Astrocyte of the spinal cord (primary cell): Measurements from ENCODE around the gene ADCY7.

Source experiments
- DNase-seq: peaks from one replicate; pipeline ENCODE4 v3.0.0; 2011; ENCODE audit warnings: low read depth, low spot score
- H3K4me3 ChIP-seq: 2 replicates; pipeline ENCODE4 v1.5.1; 2011; ENCODE audit warnings: low read depth, mild to moderate bottlenecking, low read length, moderate library complexity
- in situ Hi-C: cut with HindIII; loops from 2 replicates; pipeline ENCODE4 v1.10.0; 2017; ENCODE audit warnings: low sequenced_read_pairs
- TF ChIP-seq, protein P1 (sequence below): IDR thresholded peaks from 2 replicates; pipeline ENCODE4 v1.5.1; 2012; ENCODE audit warnings: low read depth, mild to moderate bottlenecking, low read length, inconsistent platforms

The ADCY7 gene

DNA sequence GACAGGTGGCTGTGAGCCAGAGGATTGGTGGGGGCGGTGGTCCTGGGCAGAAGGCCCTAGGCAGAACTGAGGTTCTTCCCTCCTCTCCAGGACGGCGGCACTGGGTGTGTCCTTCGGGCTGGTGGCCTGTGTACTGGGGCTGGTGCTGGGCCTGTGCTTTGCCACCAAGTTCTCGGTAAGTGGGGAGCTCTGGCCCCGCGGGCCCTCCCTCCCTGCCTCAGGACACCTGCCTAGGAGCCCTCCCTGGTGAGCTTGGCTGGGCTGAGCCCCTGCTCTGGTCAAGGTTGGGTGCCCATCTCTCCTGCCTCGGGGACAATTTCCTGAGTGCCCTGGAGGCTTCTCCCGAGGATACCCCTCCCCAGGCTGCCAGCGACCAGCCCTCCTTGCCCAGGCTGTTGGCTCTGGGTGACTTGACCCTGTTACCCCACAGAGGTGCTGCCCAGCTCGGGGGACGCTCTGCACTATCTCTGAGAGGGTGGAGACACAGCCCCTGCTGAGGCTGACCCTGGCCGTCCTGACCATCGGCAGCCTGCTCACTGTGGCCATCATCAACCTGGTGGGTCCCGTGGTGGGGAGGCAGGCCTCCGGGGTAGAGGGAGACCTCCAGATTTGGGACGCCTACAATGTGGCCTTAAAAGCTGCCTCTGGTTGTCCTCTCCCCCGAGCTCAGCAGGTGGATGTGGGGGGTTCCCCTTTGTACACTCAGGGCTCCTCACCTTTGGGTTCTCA is 42.0 kb downstream of the ADCY7 start:
- no peak for DNase-seq
- TF ChIP-seq, protein P1, sequence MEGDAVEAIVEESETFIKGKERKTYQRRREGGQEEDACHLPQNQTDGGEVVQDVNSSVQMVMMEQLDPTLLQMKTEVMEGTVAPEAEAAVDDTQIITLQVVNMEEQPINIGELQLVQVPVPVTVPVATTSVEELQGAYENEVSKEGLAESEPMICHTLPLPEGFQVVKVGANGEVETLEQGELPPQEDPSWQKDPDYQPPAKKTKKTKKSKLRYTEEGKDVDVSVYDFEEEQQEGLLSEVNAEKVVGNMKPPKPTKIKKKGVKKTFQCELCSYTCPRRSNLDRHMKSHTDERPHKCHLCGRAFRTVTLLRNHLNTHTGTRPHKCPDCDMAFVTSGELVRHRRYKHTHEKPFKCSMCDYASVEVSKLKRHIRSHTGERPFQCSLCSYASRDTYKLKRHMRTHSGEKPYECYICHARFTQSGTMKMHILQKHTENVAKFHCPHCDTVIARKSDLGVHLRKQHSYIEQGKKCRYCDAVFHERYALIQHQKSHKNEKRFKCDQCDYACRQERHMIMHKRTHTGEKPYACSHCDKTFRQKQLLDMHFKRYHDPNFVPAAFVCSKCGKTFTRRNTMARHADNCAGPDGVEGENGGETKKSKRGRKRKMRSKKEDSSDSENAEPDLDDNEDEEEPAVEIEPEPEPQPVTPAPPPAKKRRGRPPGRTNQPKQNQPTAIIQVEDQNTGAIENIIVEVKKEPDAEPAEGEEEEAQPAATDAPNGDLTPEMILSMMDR = no peak
- H3K4me3 ChIP-seq = no peak overlapping the region
- in situ Hi-C loops = no loop called here

DNA sequence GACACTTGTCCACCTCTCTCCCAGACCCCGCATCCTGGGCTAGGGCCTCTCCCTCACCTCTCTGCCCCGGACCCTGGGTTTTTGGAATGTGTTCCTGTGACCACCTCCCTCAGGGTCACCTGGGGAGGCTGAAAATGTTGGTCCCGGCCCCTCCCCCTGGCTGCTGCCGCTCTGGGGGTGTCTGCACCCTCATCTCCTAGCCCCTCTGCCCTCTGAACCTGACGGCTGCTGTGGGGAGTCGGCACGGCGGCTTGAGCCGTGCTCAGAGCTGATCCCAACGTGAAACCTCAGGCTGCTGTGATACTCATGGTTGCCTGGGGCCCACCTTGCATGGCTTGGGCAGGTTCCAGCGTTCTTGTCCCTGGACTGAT is 42.8 kb downstream of the ADCY7 start:
- no peak for DNase-seq
- TF ChIP-seq, protein P1 = no peak
- no peak overlapping the region for H3K4me3 ChIP-seq
- in situ Hi-C loops = no loop called here

DNA sequence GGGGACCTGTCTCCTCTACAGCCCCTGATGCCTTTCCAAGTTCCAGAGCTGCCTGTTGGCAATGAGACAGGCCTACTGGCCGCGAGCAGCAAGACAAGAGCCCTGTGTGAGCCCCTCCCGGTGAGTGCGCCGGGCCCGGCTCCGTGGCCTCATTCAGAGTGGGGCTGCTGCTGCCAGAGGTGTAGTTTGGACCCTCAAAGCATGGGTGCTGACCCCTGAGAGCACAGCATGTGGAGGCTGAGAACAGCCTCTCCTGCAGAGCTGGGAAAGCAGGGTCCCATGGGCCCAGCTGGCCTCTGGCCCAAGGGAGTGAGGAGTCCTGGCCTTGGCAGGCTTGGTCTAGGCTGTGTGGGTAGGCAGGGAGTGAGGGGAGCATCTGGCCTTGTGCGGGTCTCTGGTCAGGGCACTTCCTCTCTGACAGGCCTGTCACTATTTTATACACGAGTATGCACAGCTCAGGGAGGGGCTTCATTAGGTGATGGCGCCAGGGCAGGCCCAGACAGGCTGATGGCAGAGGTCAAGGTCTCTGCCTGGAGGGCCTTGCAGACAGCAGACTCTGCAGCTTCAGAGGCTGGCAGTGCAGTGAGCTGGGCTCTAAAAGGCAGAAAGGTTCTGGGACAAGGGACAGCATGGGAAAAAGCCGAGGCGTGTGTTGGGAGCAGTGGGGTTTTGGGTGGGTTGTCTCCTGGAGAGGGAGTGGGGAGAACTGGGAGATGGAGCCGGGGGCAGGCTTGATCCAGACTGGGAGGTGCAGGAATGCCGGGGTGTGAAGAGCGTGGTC is 43.4 kb downstream of the ADCY7 start:
- H3K4me3 ChIP-seq = no peak overlapping the region
- DNase-seq = no peak
- in situ Hi-C loops = no loop called here
- TF ChIP-seq, protein P1 = no peak

DNA sequence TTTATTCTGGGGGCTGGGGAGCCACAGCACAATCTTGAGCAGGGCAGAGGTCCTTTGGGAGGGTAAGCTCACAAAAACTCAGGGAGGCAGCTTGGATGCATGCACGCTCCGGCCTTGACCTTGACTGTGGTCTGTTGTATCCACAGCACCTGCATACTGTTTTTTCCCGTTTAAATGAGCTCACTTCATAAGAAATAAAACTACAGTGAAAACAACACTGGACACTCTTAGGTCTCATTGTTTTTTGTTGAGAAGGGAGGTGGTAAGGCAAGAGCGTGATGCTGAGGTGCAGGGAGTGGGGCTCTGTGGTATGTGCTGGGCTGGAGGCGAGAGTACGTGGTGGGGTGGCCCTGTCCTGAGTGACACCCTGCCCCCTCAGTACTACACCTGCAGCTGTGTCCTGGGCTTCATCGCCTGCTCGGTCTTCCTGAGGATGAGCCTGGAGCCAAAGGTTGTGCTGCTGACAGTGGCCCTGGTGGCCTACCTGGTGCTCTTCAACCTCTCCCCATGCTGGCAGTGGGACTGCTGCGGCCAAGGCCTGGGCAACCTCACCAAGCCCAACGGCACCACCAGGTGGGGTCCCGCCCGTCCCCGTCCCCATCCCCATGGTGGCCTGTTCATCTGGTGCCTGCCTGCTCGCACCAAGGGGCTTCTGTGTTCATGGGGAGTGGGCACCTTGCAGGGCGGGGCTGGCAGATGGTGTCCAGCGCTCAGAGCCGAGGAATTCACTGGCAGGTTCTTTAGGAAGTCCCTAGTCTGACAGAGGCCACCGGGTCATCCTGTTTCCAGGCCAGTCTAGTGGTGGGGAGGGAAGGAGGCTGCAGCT is 44.2 kb downstream of the ADCY7 start:
- in situ Hi-C loops = no loop called here
- DNase-seq = no peak
- no peak overlapping the region for H3K4me3 ChIP-seq
- TF ChIP-seq, protein P1 = no peak

DNA sequence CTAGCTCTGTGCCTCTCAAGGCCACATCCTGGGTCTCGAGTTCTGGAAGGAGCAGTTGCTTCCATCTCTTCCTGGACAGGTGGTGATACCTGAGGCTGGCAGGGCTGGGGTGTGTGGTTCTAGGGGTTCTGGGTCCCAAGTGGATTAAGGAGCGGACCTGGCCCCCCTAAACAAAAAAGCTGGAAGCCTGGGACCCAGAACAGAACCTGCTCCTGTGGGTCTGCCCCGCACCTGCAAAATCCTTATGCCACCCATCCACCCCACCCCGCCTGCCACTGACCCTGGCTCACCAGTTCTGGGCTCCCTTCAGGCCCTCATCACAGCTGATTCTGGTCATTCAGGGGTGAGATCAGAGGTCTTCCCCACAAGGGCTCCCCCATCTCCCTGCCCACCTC is 44.8 kb downstream of the ADCY7 start:
- H3K4me3 ChIP-seq = no peak overlapping the region
- TF ChIP-seq, protein P1 = no peak
- in situ Hi-C loops = no loop called here
- no peak for DNase-seq

DNA sequence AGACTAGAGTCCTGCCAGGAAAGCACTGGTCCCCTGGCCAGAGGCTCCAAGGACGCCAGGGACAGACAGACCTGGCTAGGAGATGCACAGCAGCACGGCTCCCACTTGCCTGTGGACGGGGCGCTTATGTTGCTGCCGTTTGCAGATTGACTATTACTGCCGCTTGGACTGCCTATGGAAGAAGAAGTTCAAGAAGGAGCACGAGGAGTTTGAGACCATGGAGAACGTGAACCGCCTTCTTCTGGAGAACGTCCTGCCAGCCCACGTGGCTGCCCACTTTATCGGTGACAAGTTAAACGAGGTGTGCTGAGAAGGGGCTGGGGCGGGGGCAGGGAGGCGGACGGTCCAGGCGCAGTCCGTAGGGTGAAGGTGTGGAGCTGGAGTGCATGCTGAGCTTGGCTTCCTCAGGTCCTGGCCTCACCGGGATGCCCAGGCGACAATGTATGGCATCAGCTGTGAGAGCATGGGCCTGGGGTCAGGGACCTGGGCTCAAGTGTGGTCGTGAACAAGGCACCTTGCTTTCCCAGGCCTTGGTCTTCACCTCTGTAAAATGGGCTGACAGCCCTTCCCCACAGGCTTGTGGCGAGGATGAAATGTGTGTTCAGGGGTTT is 45.6 kb downstream of the ADCY7 start:
- DNase-seq = no peak
- H3K4me3 ChIP-seq = no peak overlapping the region
- in situ Hi-C loops = no loop called here
- TF ChIP-seq, protein P1 = no peak
